Chondrocyte (in vitro differentiated cells): ENCODE measurements around the gene MEGF10. TPM values are rescaled to one million over a fixed set of nuclear protein-coding genes. Genes with fewer than 3 reads are reported as not detected.

Source experiments
- DNase-seq: peaks from one replicate; pipeline ENCODE4 v3.0.0; 2021; ENCODE audit warnings: mixed read lengths, low spot score
- H3K27ac Mint-ChIP-seq: one replicate; pipeline ENCODE4 v1.8.0; 2021; ENCODE audit warnings: mild to moderate bottlenecking, moderate library complexity, mixed read lengths; ENCODE audit not compliant: unreplicated experiment
- H3K27me3 Mint-ChIP-seq: 2 replicates; pipeline ENCODE4 v1.8.0; 2021; ENCODE audit warnings: low read depth, mixed read lengths
- H3K36me3 Mint-ChIP-seq: 2 replicates; pipeline ENCODE4 v1.8.0; 2021; ENCODE audit warnings: low read depth, mixed read lengths
- H3K4me1 Mint-ChIP-seq: 2 replicates; pipeline ENCODE4 v1.8.0; 2021; ENCODE audit warnings: low read depth, mild to moderate bottlenecking, mixed read lengths
- H3K4me3 Mint-ChIP-seq: one replicate; pipeline ENCODE4 v1.8.0; 2021; ENCODE audit warnings: mild to moderate bottlenecking, moderate library complexity, mixed read lengths; ENCODE audit not compliant: unreplicated experiment
- H3K9me3 Mint-ChIP-seq: 2 replicates; pipeline ENCODE4 v1.8.0; 2021; ENCODE audit warnings: low read depth, mixed read lengths
- total RNA-seq: library from RNA; stranded (reverse); gene quantifications from 3 replicates; pipeline ENCODE4 v1.2.1, GENCODE V29; 2021
- TF ChIP-seq, protein P1 (sequence below): fragments of 200-600 bp; sonication (generic); IDR thresholded peaks from 2 replicates; pipeline ENCODE4 v1.5.0; 2021; ENCODE audit warnings: antibody characterized with exemption, mild to moderate bottlenecking, moderate library complexity

Gene MEGF10
- total RNA-seq, 1 donor from 2014 or later = 6.6 TPM

DNA sequence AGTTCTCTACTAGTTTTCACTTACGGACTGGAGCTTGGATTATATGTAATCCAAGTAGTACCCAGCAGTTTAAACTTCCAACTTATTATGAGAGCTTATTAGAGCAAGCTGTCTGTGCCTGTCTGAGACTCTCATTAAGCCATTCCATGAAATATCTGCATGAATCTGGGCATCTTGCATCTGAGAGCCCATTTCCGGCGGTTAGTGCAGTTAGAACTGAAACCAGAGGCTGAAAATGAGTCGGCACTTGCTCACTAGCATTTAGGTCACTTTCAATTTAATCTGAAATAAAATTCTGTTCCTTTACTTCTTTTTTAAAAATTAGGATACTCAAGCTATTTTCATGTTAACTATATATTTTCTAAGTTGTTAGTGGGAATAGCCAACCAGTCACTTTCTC is 102.2 kb downstream of the MEGF10 start:
- H3K27ac Mint-ChIP-seq = no peak overlapping the region
- no peaks in the 10 kb centered on the region for H3K4me1 Mint-ChIP-seq
- no peak for DNase-seq
- H3K9me3 Mint-ChIP-seq = no peaks in the 10 kb centered on the region
- no peak overlapping the region for H3K4me3 Mint-ChIP-seq
- peaks cover 2% of the 10 kb centered on the region for H3K36me3 Mint-ChIP-seq
- TF ChIP-seq, protein P1, sequence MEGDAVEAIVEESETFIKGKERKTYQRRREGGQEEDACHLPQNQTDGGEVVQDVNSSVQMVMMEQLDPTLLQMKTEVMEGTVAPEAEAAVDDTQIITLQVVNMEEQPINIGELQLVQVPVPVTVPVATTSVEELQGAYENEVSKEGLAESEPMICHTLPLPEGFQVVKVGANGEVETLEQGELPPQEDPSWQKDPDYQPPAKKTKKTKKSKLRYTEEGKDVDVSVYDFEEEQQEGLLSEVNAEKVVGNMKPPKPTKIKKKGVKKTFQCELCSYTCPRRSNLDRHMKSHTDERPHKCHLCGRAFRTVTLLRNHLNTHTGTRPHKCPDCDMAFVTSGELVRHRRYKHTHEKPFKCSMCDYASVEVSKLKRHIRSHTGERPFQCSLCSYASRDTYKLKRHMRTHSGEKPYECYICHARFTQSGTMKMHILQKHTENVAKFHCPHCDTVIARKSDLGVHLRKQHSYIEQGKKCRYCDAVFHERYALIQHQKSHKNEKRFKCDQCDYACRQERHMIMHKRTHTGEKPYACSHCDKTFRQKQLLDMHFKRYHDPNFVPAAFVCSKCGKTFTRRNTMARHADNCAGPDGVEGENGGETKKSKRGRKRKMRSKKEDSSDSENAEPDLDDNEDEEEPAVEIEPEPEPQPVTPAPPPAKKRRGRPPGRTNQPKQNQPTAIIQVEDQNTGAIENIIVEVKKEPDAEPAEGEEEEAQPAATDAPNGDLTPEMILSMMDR = no peak
- no peaks in the 10 kb centered on the region for H3K27me3 Mint-ChIP-seq

DNA sequence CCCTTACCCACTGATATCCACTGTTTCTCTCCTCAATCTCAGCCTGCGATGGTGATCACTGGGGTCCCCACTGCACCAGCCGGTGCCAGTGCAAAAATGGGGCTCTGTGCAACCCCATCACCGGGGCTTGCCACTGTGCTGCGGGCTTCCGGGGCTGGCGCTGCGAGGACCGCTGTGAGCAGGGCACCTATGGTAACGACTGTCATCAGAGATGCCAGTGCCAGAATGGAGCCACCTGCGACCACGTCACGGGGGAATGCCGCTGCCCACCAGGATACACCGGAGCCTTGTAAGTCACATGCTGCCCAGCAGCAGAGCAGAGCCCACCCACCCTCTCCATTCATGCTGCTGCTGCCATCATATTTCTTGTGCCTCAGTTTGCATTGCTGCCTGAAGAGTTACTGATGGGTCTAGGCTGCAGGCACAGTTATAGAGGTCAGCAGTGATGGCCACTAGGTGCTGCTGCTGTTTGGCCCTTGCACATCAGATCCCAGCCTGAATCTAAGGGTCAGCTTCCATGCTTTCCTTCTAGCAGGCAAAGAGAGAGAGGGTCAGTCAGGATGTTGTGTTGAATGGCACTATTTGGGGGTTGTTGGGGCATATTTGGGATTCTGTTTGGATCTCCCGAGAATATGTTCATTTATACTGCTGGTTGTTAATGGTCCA is 106.0 kb downstream of the MEGF10 start:
- Mint-ChIP-seq H3K4me1 (peaks cover 18% of the 10 kb centered on the region), H3K27me3 (no peaks in the 10 kb centered on the region), H3K36me3 (peaks cover 2% of the 10 kb centered on the region), H3K27ac (no peak overlapping the region), H3K9me3 (no peaks in the 10 kb centered on the region), H3K4me3 (no peak overlapping the region)
- TF ChIP-seq, protein P1 = no peak
- DNase-seq = no peak

DNA sequence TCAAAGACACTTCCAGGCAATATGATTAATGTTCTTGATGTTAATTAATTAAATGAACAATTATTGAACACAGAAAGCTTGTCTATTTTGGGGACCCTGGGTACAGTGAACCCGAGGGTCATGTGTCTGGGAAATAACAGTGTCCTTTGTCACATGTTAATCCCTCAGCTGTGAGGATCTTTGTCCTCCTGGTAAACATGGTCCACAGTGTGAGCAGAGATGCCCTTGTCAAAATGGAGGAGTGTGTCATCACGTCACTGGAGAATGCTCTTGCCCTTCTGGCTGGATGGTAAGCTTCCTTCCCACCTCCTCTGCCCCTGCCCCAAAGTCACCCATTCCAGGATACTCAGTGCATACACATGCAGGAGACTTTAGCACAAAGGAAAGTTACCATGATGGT is 107.9 kb downstream of the MEGF10 start:
- Mint-ChIP-seq H3K9me3 (no peaks in the 10 kb centered on the region), H3K4me1 (peaks cover 26% of the 10 kb centered on the region), H3K4me3 (no peak overlapping the region), H3K36me3 (peaks cover 2% of the 10 kb centered on the region), H3K27me3 (no peaks in the 10 kb centered on the region), H3K27ac (no peak overlapping the region)
- TF ChIP-seq, protein P1 = no peak
- no peak for DNase-seq

DNA sequence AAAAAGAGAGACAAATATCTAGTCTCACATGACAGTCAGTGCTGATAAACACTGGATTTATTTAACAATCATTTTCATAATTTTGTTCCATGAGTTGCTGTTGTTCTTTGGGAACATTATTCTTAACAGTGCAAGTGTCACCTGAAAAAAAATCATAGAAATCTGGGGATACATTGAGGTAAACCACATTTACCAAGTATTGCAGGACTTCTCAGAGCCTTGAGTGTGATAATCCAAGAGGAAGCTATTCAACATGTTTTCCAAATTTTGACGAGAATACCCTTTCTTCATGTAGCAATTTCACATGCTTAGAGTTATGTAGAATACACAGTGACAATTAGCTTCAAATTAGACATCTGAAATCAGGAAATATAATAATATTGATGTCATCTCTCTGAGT is 108.5 kb downstream of the MEGF10 start:
- H3K27ac Mint-ChIP-seq = no peak overlapping the region
- peaks cover 26% of the 10 kb centered on the region for H3K4me1 Mint-ChIP-seq
- H3K36me3 Mint-ChIP-seq = peaks cover 2% of the 10 kb centered on the region
- no peaks in the 10 kb centered on the region for H3K27me3 Mint-ChIP-seq
- H3K4me3 Mint-ChIP-seq = no peak overlapping the region
- TF ChIP-seq, protein P1 = no peak
- no peak for DNase-seq
- no peaks in the 10 kb centered on the region for H3K9me3 Mint-ChIP-seq

DNA sequence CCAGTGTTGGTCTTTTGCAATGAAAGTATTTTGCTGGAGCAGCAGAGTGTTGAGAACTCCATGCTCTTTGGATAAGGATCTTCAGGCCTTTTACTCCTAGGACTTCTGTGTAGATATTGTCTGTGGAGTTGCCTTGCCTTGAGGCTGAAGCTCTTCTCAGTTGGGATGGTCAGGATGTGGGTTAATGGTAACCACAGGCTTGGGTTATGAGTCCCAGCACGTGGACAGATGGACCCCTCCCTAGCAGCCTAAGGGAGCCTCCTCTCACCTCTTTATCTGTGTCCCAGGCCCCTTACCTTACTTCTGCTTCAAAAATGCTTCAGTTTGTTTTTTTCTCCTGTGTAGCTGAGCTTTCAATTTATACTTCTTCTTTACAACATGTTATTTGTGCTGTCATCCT is 109.9 kb downstream of the MEGF10 start:
- Mint-ChIP-seq H3K4me3 (no peak overlapping the region), H3K9me3 (no peaks in the 10 kb centered on the region), H3K36me3 (peaks cover 2% of the 10 kb centered on the region), H3K27ac (no peak overlapping the region), H3K4me1 (peaks cover 26% of the 10 kb centered on the region), H3K27me3 (no peaks in the 10 kb centered on the region)
- DNase-seq = no peak
- TF ChIP-seq, protein P1 = no peak
